ENCODE data around the gene CASP14.
"Not testable (repeated sequence)": the region's sequence is repeated elsewhere in the genome, so short reads cannot be mapped to it uniquely, and the experiment has no call there.

The CASP14 gene

DNA sequence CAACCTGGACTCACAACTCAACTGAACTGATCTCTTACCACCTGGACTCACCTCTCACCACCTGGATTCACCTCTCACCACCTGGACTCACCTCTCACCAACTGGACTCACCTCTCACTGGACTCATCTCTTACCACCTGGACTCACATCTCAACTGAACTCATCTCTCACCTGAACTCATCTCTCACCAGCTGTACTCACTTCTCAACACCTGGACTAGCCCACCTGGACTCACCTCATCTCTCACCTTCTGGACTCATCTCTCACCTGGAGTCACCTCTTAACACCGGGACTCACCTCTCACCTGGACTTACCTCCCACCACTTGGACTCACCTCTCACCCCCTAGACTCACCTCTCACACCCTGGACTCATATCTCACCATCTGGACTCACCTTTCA lies 7.3 kb upstream of the CASP14 start:
- Mint-ChIP-seq H3K27me3 (no peaks in the 10 kb centered on the region), H3K27ac (no peak overlapping the region), H3K36me3 (no peaks in the 10 kb centered on the region), H3K4me3 (no peak overlapping the region), H3K4me1 (no peaks in the 10 kb centered on the region), H3K9me3 (no peaks in the 10 kb centered on the region)
- CTCF ChIA-PET, result no interaction called here
- no peak for DNase-seq

GRCh38 chr19:15042826-15043225 lies 6.5 kb upstream of the CASP14 start:
- no peaks in the 10 kb centered on the region for H3K27me3 Mint-ChIP-seq
- no peak for DNase-seq
- H3K9me3 Mint-ChIP-seq, result no peaks in the 10 kb centered on the region
- H3K4me3 Mint-ChIP-seq, result no peak overlapping the region
- H3K27ac Mint-ChIP-seq, result no peak overlapping the region
- CTCF ChIA-PET, result no interaction called here
- H3K4me1 Mint-ChIP-seq, result no peaks in the 10 kb centered on the region
- H3K36me3 Mint-ChIP-seq, result no peaks in the 10 kb centered on the region

DNA sequence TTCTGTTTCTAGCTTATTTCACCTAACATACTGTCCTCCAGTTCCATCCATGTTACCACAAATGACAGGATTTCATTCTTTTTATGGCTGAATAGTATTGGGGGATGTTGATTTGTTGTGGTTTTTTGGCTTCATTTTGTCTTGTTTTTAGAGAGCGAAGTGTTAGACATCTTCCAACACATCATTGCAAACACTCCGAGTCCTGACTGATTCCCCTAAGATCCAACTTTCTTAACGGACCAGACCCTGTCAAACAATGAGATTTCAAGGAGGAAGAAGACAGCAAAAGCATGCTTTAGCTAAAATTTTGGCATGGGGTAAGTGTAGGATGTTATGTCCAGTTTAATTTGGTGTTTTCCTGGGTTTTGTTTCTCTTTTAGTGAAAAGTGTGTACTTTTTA lies 3.8 kb upstream of the CASP14 start:
- H3K4me1 Mint-ChIP-seq, result no peaks in the 10 kb centered on the region
- CTCF ChIA-PET, result interaction anchor here (0.5 kb wide), 1 partner anchor 700 kb away, joined by 5 read pairs; no protein-coding TSS in a partner anchor
- H3K27ac Mint-ChIP-seq, result no peak overlapping the region
- no peaks in the 10 kb centered on the region for H3K36me3 Mint-ChIP-seq
- H3K27me3 Mint-ChIP-seq, result no peaks in the 10 kb centered on the region
- no peak for DNase-seq
- no peaks in the 10 kb centered on the region for H3K9me3 Mint-ChIP-seq
- H3K4me3 Mint-ChIP-seq, result no peak overlapping the region

- H3K9me3 Mint-ChIP-seq, result no peaks in the 10 kb centered on the region
Measured at GRCh38 chr19:15047680-15048079, 1.6 kb upstream of the CASP14 start.

DNA sequence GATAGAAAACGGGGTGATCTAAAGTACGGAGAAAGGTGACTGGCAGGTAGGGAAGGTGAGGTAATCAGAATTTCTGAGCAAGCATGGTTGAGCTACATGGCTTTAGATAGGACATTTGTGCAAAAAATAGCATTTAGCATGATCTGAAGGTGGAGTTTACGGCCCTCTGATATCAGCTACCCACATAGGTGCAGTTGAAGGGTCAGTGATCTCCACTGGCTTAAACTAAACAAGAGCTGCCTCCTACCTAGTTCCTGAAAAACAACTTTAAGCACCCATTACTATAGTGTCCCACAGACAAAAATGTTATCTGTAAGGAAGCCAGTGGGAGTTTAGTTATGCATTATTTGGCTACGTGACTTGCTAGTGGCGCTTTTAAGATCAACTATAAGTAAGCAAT lies 1.2 kb upstream of the CASP14 start:
- CTCF ChIA-PET, result no interaction called here

More at GRCh38 chr19:15047680-15048079, 1.6 kb upstream of the CASP14 start:
- DNase-seq, result no peak
- CTCF ChIA-PET, result no interaction called here
- Mint-ChIP-seq H3K27me3 (no peaks in the 10 kb centered on the region), H3K36me3 (no peaks in the 10 kb centered on the region), H3K4me3 (no peak overlapping the region), H3K27ac (no peak overlapping the region), H3K4me1 (no peaks in the 10 kb centered on the region)

GRCh38 chr19:15050639-15051038 lies 1.4 kb downstream of the CASP14 start:
- Mint-ChIP-seq H3K9me3 (no peaks in the 10 kb centered on the region), H3K4me1 (no peaks in the 10 kb centered on the region), H3K27me3 (peaks cover 4% of the 10 kb centered on the region), H3K4me3 (no peak overlapping the region), H3K36me3 (no peaks in the 10 kb centered on the region), H3K27ac (no peak overlapping the region)
- no peak for DNase-seq
- CTCF ChIA-PET, result no interaction called here

More for the DNA sequence above, 1.2 kb upstream of the CASP14 start:
- Mint-ChIP-seq H3K4me1 (no peaks in the 10 kb centered on the region), H3K9me3 (no peaks in the 10 kb centered on the region), H3K27me3 (no peaks in the 10 kb centered on the region), H3K36me3 (no peaks in the 10 kb centered on the region), H3K4me3 (no peak overlapping the region), H3K27ac (no peak overlapping the region)
- DNase-seq, result no peak

- CTCF ChIA-PET, result no interaction called here
- Mint-ChIP-seq H3K27me3 (peaks cover 6% of the 10 kb centered on the region), H3K4me3 (no peak overlapping the region), H3K36me3 (no peaks in the 10 kb centered on the region), H3K9me3 (no peaks in the 10 kb centered on the region), H3K4me1 (no peaks in the 10 kb centered on the region), H3K27ac (no peak overlapping the region)
- DNase-seq, result no peak
Measured at GRCh38 chr19:15062036-15062435, 12.8 kb downstream of the CASP14 start.

- H3K4me3 Mint-ChIP-seq, H3K9me3 Mint-ChIP-seq, H3K36me3 Mint-ChIP-seq, DNase-seq, H3K27ac Mint-ChIP-seq, CTCF ChIA-PET, H3K4me1 Mint-ChIP-seq, H3K27me3 Mint-ChIP-seq: not testable (repeated sequence)
Measured at GRCh38 chr19:15070386-15070785, 21.1 kb downstream of the CASP14 start.

DNA sequence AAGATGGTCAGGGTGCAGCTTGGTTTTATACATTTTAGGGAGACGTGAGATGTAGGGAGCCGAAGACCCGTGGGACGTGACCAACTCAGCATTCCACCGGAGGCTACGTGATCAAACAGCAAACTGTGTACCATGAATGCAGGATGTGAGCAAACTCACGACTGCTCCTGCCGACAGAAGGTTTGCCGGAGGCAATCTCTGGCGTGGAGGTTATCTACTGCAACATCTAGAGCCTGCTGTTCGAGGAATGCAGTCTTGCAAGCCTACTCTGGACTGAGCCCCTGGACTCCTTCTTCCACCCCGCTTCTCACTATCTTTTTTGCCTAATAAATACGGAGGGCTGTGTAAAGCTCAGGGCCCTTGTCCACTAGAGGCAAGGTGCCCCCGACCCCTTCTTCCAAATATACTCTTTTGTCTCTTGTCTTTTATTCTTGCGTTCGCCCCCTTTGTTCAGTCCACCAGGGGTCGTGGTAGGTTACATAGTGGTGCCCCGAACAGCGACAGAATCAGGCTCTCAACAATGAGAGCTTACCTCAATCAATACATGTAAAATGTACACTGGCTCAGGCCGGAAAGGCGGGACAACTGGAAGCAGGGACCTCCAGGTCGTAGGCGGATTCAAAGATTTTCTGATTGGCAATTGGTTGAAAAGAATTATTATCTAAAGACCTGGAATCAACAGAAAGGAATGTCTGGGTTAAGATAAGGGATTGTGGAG lies 23.8 kb downstream of the CASP14 start:
- Mint-ChIP-seq H3K27me3 (no peaks in the 10 kb centered on the region), H3K27ac (no peak overlapping the region), H3K4me3 (no peak overlapping the region), H3K36me3 (no peaks in the 10 kb centered on the region), H3K4me1 (no peaks in the 10 kb centered on the region), H3K9me3 (no peaks in the 10 kb centered on the region)
- DNase-seq, result no peak
- CTCF ChIA-PET, result no interaction called here

GRCh38 chr19:15074371-15074770 lies 25.1 kb downstream of the CASP14 start:
- CTCF ChIA-PET, result interaction anchor here (0.9 kb wide), 1 partner anchor 18 kb away, joined by 3 read pairs; no protein-coding TSS in a partner anchor
- H3K36me3 Mint-ChIP-seq, result no peaks in the 10 kb centered on the region
- no peaks in the 10 kb centered on the region for H3K4me1 Mint-ChIP-seq
- DNase-seq, result no peak
- no peak overlapping the region for H3K4me3 Mint-ChIP-seq
- no peaks in the 10 kb centered on the region for H3K9me3 Mint-ChIP-seq
- H3K27ac Mint-ChIP-seq, result no peak overlapping the region
- no peaks in the 10 kb centered on the region for H3K27me3 Mint-ChIP-seq

DNA sequence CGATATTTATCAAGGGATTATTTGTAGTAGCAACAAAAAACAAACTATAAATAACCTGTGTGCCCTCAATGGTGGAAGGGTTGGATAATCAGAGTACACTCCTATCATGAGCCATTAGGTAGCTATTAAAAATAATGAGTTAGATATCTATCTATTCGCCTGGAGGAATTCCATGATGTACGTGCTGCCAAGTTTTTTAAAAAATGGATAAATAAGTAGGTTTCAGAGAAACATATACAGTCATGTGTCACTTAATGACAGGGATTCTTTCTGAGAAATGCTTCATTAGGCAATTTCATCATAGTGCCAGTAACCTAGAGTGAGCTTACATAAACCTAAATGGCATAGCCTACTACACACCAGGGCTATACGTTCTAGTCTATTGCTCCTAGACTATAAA lies 26.5 kb downstream of the CASP14 start:
- H3K36me3 Mint-ChIP-seq, result no peaks in the 10 kb centered on the region
- H3K27ac Mint-ChIP-seq, result no peak overlapping the region
- DNase-seq, result no peak
- H3K27me3 Mint-ChIP-seq, result no peaks in the 10 kb centered on the region
- H3K4me1 Mint-ChIP-seq, result no peaks in the 10 kb centered on the region
- CTCF ChIA-PET, result interaction anchor here (0.9 kb wide), 1 partner anchor 16 kb away, joined by 5 read pairs; no protein-coding TSS in a partner anchor
- no peak overlapping the region for H3K4me3 Mint-ChIP-seq
- H3K9me3 Mint-ChIP-seq, result no peaks in the 10 kb centered on the region

DNA sequence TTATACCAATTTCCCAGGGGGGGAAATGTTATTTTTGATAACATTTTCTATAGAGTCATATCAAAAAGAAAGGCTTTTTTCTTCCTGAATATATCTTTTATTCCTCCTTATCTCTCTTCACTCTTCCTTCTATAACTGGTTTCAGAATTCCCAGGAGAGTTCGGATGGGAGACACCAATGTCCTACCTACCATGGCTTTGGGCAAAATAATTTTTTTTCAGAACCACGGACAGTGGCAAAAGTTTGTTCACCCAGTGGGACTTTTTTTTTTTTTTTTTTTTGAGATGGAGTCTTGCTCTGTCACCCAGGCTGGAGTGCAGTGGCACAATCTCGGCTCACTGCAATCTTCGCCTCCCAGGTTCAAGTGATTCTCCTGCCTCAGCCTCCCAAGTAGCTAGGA lies 30.7 kb downstream of the CASP14 start:
- H3K4me3 Mint-ChIP-seq, H3K36me3 Mint-ChIP-seq, H3K27me3 Mint-ChIP-seq, H3K27ac Mint-ChIP-seq, CTCF ChIA-PET, H3K9me3 Mint-ChIP-seq, H3K4me1 Mint-ChIP-seq, DNase-seq: not testable (repeated sequence)

- no peak for DNase-seq
- H3K4me1 Mint-ChIP-seq, result no peaks in the 10 kb centered on the region
- H3K36me3 Mint-ChIP-seq, result no peaks in the 10 kb centered on the region
- no peaks in the 10 kb centered on the region for H3K9me3 Mint-ChIP-seq
- CTCF ChIA-PET, result no interaction called here
- H3K4me3 Mint-ChIP-seq, result no peak within 1 kb of the TSS
- no peak within 1 kb of the TSS for H3K27ac Mint-ChIP-seq
- H3K27me3 Mint-ChIP-seq, result peaks cover 3% of the 10 kb centered on the region
Measured at GRCh38 chr19:15081911-15082310, 32.6 kb downstream of the CASP14 start, which contains the start of gene OR1I1. Gene OR1I1, plus strand, starts transcription at chr19:15082211. Its CDS starts 4,855 bp downstream, at chr19:15087066.

- Mint-ChIP-seq H3K27me3 (peaks cover 7% of the 10 kb centered on the region), H3K4me1 (peaks cover 2% of the 10 kb centered on the region), H3K27ac (no peak overlapping the region), H3K4me3 (no peak overlapping the region), H3K36me3 (no peaks in the 10 kb centered on the region), H3K9me3 (no peaks in the 10 kb centered on the region)
- no peak for DNase-seq
- CTCF ChIA-PET, result interaction anchor here (1.3 kb wide), 1 partner anchor 470 kb away, joined by 3 read pairs; no protein-coding TSS in a partner anchor
Measured at GRCh38 chr19:15087182-15087581, 37.9 kb downstream of the CASP14 start.

GRCh38 chr19:15091918-15092753 lies 42.9 kb downstream of the CASP14 start:
- CTCF ChIA-PET, result interaction anchor here (0.6 to 5.6 kb wide), 20 partner anchors 10 to 464 kb away, joined by 3 to 33 read pairs (median 4); partner anchors contain the start of gene AKAP8L
- peaks cover 2% of the 10 kb centered on the region for H3K27me3 Mint-ChIP-seq

More at GRCh38 chr19:15091918-15092753, 42.9 kb downstream of the CASP14 start:
- Mint-ChIP-seq H3K36me3 (no peaks in the 10 kb centered on the region), H3K27ac (no peak overlapping the region), H3K4me3 (no peak overlapping the region), H3K4me1 (peaks cover 5% of the 10 kb centered on the region), H3K9me3 (no peaks in the 10 kb centered on the region)
- peak; percentile 56 for DNase-seq

Data from activated naive CD4-positive, alpha-beta T cell treated with anti-CD3 and anti-CD28 coated beads, Interleukin-2, amount 10 ng/mL, durations not matched to agents 7 days and 5 days (primary cell).